Thyroid gland (tissue), 4 donors: ENCODE data around the gene KRT74. TPM values are rescaled to one million over a fixed set of nuclear protein-coding genes. Genes with fewer than 3 reads are reported as not detected.
A peak's percentile ranks its signal among the peaks of the same experiment; 100 is the strongest.

Source experiments
- DNase-seq, 2 donors: peaks; one replicate each; pipeline ENCODE4 v3.0.0-alpha.2; 2019
- H3K27ac ChIP-seq, 3 donors: fragments of 200-600 bp; sonication (generic); 1 replicate in 2 of 3; 2 replicates in 1 of 3; pipeline ENCODE4 v1.5.1; 2016 to 2019; ENCODE audit warnings: mild to moderate bottlenecking in 1 of 3, moderate library complexity in 1 of 3
- H3K27me3 ChIP-seq: fragments of 200-600 bp; sonication (generic); one replicate; pipeline ENCODE4 v1.5.1; 2019
- H3K36me3 ChIP-seq, 2 donors: fragments of 200-600 bp; sonication (generic); one replicate each; pipeline ENCODE4 v1.5.1; 2016 to 2019
- H3K4me1 ChIP-seq, 2 donors: fragments of 200-600 bp; sonication (generic); one replicate each; pipeline ENCODE4 v1.5.1; 2017 to 2019
- H3K4me3 ChIP-seq, 3 donors: fragments of 200-600 bp; sonication (generic); replicated peaks in 1 of 3; 1 replicate in 2 of 3; 2 replicates in 1 of 3; pipeline ENCODE4 v1.5.1; 2016; ENCODE audit warnings: mild to moderate bottlenecking in 1 of 3
- H3K9me3 ChIP-seq: fragments of 200-600 bp; sonication (generic); one replicate; pipeline ENCODE4 v1.5.1; 2017
- CTCF ChIP-seq, 6 experiments: fragments of 200-600 bp in 3 of 6; fragments of 450-650 bp in 3 of 6; sonication (generic) in 3 of 6; IDR thresholded peaks; one replicate each; pipeline ENCODE4 v1.5.1; 2016 to 2019; ENCODE audit warnings: antibody characterized with exemption in 6 of 6, mild to moderate bottlenecking in 2 of 6, inconsistent platforms in 1 of 6, moderate library complexity in 1 of 6
- POLR2A ChIP-seq, 2 donors: fragments of 450-650 bp; IDR thresholded peaks; one replicate each; pipeline ENCODE4 v1.6.1; 2017; ENCODE audit warnings: antibody characterized with exemption in 2 of 2, mild to moderate bottlenecking in 2 of 2, moderate library complexity in 1 of 2
- WGBS, 2 donors: methylation state at CpG; one replicate each; pipeline ENCODE4 v1.1.5; 2017; 5-methylcytosine and 5-hydroxymethylcytosine counted together
- intact Hi-C: fragments of 100-400 bp; cut with DNase I; formaldehyde crosslinking; loops from one replicate; pipeline ENCODE4 v1.15.1; 2023
- total RNA-seq, 4 donors: library from RNA; depleted of rRNA; stranded (reverse); fragments of >200 nt; gene quantifications; one replicate each; pipeline ENCODE4 v1.2.3, GENCODE V29; 2016

KRT74 gene
- total RNA-seq, 4 donors from 2014 or later: not detected

- intact Hi-C loops: no loop called here
- Histone ChIP-seq H3K4me3 (no peak overlapping the region), H3K36me3 (no peaks in the 10 kb centered on the region), H3K27ac (no peak overlapping the region), H3K4me1 (no peaks in the 10 kb centered on the region), H3K9me3 (no peaks in the 10 kb centered on the region), H3K27me3 (no peaks in the 10 kb centered on the region)
- DNase-seq: no peak
- WGBS, 2 donors: 95 to 98% methylated on average over 14 to 15 of the region's 15 CpGs
- TF ChIP-seq POLR2A (IDR thresholded peaks at IDR 0.05) (no peak), CTCF (IDR thresholded peaks at IDR 0.05) (no peak)
Observed at GRCh38 chr12:52573306-52573705, 337 bp downstream of the KRT74 start.

DNA sequence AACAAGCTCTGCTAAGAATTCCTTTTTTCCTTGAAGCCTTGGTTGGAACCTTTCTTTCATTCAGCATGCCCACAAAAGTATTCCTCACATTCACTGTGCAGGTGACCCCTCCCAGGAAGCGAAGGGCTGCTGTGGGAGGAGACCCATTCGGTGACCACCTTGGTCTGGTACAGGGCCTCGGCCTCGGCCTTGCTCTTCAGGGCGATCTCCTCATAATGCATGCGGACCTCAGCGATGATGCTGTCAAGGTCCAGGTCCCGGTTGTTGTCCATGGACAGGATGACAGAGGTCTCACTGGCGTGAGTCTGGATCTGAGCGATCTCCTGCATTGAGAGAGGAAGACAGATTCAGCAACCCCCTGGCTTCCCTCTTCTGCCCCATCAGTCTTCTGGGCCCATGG, 3.1 kb downstream of the KRT74 start:
- Histone ChIP-seq H3K27me3 (no peaks in the 10 kb centered on the region), H3K36me3 (no peaks in the 10 kb centered on the region), H3K4me3 (no peak overlapping the region), H3K27ac (no peak overlapping the region), H3K4me1 (peaks cover under 1 to 1% of the 10 kb centered on the region in 2 donors), H3K9me3 (no peaks in the 10 kb centered on the region)
- WGBS, 2 donors: 88 to 99% methylated on average over 7 to 9 of the region's 10 CpGs
- intact Hi-C loops: no loop called here
- TF ChIP-seq CTCF (IDR thresholded peaks at IDR 0.05) (no peak), POLR2A (IDR thresholded peaks at IDR 0.05) (no peak)
- no peak for DNase-seq

DNA sequence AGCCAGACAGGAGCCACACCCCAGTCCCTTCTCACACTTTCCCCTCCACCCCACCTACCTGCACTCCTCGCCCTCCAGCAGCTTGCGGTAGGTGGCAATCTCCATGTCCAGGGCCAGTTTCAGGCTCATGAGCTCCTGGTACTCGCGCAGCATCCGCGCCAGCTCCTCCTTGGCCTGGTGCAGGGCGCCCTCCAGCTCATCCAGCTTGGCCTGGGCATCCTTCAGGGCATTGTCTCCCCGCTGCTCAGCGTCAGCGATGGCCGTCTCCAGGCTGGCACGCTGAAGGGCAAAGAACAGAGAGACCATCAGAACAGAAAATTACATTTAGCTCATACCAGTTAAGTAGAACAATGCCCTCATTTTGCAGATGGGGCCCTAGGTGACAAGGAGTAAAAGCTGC, 5.5 kb downstream of the KRT74 start:
- Histone ChIP-seq H3K27ac (no peak overlapping the region), H3K4me1 (peaks cover 6 to 16% of the 10 kb centered on the region in 2 donors), H3K27me3 (no peaks in the 10 kb centered on the region), H3K9me3 (no peaks in the 10 kb centered on the region), H3K36me3 (no peaks in the 10 kb centered on the region), H3K4me3 (no peak overlapping the region)
- intact Hi-C loops: no loop called here
- no peak for TF ChIP-seq POLR2A (IDR thresholded peaks at IDR 0.05)
- TF ChIP-seq CTCF (IDR thresholded peaks at IDR 0.05): no peak
- WGBS, 2 donors: 96 to 97% methylated on average over 12 of the region's 12 CpGs
- DNase-seq: no peak

- intact Hi-C loops: no loop called here
Observed at GRCh38 chr12:52566847-52567291, 6.8 kb downstream of the KRT74 start.

DNA sequence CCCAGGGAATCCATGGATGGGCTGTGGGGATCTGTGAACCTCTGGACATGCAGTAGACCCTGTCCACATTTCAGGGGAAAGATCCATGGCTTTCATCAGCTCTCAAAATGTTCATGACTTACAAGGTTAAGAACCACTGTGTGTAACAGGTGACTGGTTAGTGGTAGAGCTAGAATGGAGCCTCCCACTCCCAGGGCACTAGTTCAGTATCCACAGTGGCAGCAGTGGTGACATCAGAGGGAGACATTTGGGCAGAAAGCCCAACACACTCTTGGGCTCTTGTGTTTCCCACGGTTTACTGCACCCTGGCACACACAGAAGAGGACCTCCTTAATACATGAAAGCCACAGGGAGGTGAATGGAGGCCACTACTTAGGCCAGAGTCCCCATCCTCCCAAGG, 9.1 kb downstream of the KRT74 start:
- Histone ChIP-seq H3K4me3 (no peak overlapping the region), H3K27me3 (no peaks in the 10 kb centered on the region), H3K36me3 (no peaks in the 10 kb centered on the region), H3K27ac (no peak overlapping the region), H3K9me3 (no peaks in the 10 kb centered on the region), H3K4me1 (peaks cover 12 to 29% of the 10 kb centered on the region in 2 donors)
- TF ChIP-seq POLR2A (IDR thresholded peaks at IDR 0.05) (no peak), CTCF (IDR thresholded peaks at IDR 0.05) (peak in 1 of 6 experiments; percentile 7)
- intact Hi-C loops: no loop called here
- 7 to 22% methylated on average over 1 of the region's 1 CpG for WGBS, 2 donors
- DNase-seq: peak; percentile 94

More at GRCh38 chr12:52566847-52567291, 6.8 kb downstream of the KRT74 start:
- H3K4me3 ChIP-seq: no peak overlapping the region
- H3K9me3 ChIP-seq: no peaks in the 10 kb centered on the region
- H3K27me3 ChIP-seq: no peaks in the 10 kb centered on the region
- TF ChIP-seq CTCF (IDR thresholded peaks at IDR 0.05): no peak
- no peak for TF ChIP-seq POLR2A (IDR thresholded peaks at IDR 0.05)
- WGBS, 2 donors: 85 to 92% methylated on average over 7 of the region's 8 CpGs
- H3K4me1 ChIP-seq: peaks cover 12 to 22% of the 10 kb centered on the region in 2 donors
- H3K36me3 ChIP-seq: no peaks in the 10 kb centered on the region
- no peak overlapping the region for H3K27ac ChIP-seq
- DNase-seq: no peak
